Nephron progenitor cell (in vitro differentiated cells): Measurements from ENCODE around the gene NTSR2.
A peak's percentile ranks its signal among the peaks of the same experiment; 100 is the strongest.

Experiments used
- DNase-seq: peaks from one replicate; pipeline ENCODE4 v3.0.0; 2021
- H3K27ac Mint-ChIP-seq: 2 replicates; pipeline ENCODE4 v1.8.0; 2021; ENCODE audit warnings: mild to moderate bottlenecking, moderate library complexity, mixed read lengths
- H3K27me3 Mint-ChIP-seq: 2 replicates; pipeline ENCODE4 v1.8.0; 2021; ENCODE audit warnings: mild to moderate bottlenecking, low read depth, mixed read lengths; ENCODE audit not compliant: poor library complexity
- H3K36me3 Mint-ChIP-seq: 2 replicates; pipeline ENCODE4 v1.8.0; 2021; ENCODE audit warnings: low read depth, mixed read lengths
- H3K4me1 Mint-ChIP-seq: 2 replicates; pipeline ENCODE4 v1.8.0; 2021; ENCODE audit warnings: mixed read lengths
- H3K4me3 Mint-ChIP-seq: 2 replicates; pipeline ENCODE4 v1.8.0; 2021; ENCODE audit warnings: mild to moderate bottlenecking, moderate library complexity, mixed read lengths
- H3K9me3 Mint-ChIP-seq: 2 replicates; pipeline ENCODE4 v1.8.0; 2021; ENCODE audit warnings: mild to moderate bottlenecking, moderate library complexity, mixed read lengths
- CTCF ChIP-seq: fragments of 200-600 bp; sonication (generic); IDR thresholded peaks from 2 replicates; pipeline ENCODE4 v1.5.0; 2021; ENCODE audit warnings: antibody characterized with exemption

The NTSR2 gene

GRCh38 chr2:11622611-11623010, 47.4 kb downstream of the NTSR2 start:
- H3K36me3 Mint-ChIP-seq: peaks cover 80% of the 10 kb centered on the region
- peaks cover 5% of the 10 kb centered on the region for H3K27me3 Mint-ChIP-seq
- no peaks in the 10 kb centered on the region for H3K4me1 Mint-ChIP-seq
- H3K9me3 Mint-ChIP-seq: peaks cover 3% of the 10 kb centered on the region
- no peak overlapping the region for H3K27ac Mint-ChIP-seq
- H3K4me3 Mint-ChIP-seq: no peak overlapping the region
- TF ChIP-seq CTCF: no peak
- no peak for DNase-seq

GRCh38 chr2:11621410-11621809, 48.6 kb downstream of the NTSR2 start:
- DNase-seq: no peak
- Mint-ChIP-seq H3K9me3 (peaks cover 3% of the 10 kb centered on the region), H3K4me3 (no peak overlapping the region), H3K36me3 (peaks cover 79% of the 10 kb centered on the region), H3K27me3 (peaks cover 5% of the 10 kb centered on the region), H3K4me1 (no peaks in the 10 kb centered on the region), H3K27ac (no peak overlapping the region)
- no peak for TF ChIP-seq CTCF

- Mint-ChIP-seq H3K27ac (peak overlapping the region; percentile 45), H3K4me3 (no peak overlapping the region), H3K4me1 (no peaks in the 10 kb centered on the region), H3K36me3 (peaks cover 71% of the 10 kb centered on the region), H3K9me3 (no peaks in the 10 kb centered on the region), H3K27me3 (peaks cover 5% of the 10 kb centered on the region)
- TF ChIP-seq CTCF: no peak
- no peak for DNase-seq
Observed at GRCh38 chr2:11618708-11619062, 51.3 kb downstream of the NTSR2 start.

- H3K4me3 Mint-ChIP-seq: no peak overlapping the region
- H3K4me1 Mint-ChIP-seq: no peaks in the 10 kb centered on the region
- H3K27ac Mint-ChIP-seq: no peak overlapping the region
- no peak for DNase-seq
- no peak for TF ChIP-seq CTCF
- H3K36me3 Mint-ChIP-seq: peaks cover 71% of the 10 kb centered on the region
- no peaks in the 10 kb centered on the region for H3K9me3 Mint-ChIP-seq
- no peaks in the 10 kb centered on the region for H3K27me3 Mint-ChIP-seq
Observed at GRCh38 chr2:11617984-11618707, 51.8 kb downstream of the NTSR2 start.

- H3K27ac Mint-ChIP-seq: peak overlapping the region; percentile 90
- no peak for TF ChIP-seq CTCF
- DNase-seq: no peak
- no peak overlapping the region for H3K4me3 Mint-ChIP-seq
- no peaks in the 10 kb centered on the region for H3K27me3 Mint-ChIP-seq
- no peaks in the 10 kb centered on the region for H3K9me3 Mint-ChIP-seq
- H3K4me1 Mint-ChIP-seq: no peaks in the 10 kb centered on the region
- peaks cover 70% of the 10 kb centered on the region for H3K36me3 Mint-ChIP-seq
Observed at GRCh38 chr2:11617527-11617926, 52.5 kb downstream of the NTSR2 start.

- no peak for TF ChIP-seq CTCF
- H3K4me1 Mint-ChIP-seq: no peaks in the 10 kb centered on the region
- no peaks in the 10 kb centered on the region for H3K9me3 Mint-ChIP-seq
- no peak overlapping the region for H3K4me3 Mint-ChIP-seq
- H3K27ac Mint-ChIP-seq: peak overlapping the region; percentile 90
- H3K27me3 Mint-ChIP-seq: no peaks in the 10 kb centered on the region
- DNase-seq: no peak
- peaks cover 72% of the 10 kb centered on the region for H3K36me3 Mint-ChIP-seq
Observed at GRCh38 chr2:11616851-11617415, 53.1 kb downstream of the NTSR2 start.
